Panc1 (cell line): ENCODE data around the gene NRAS. TPM values are rescaled to one million over a fixed set of nuclear protein-coding genes. Genes with fewer than 3 reads are reported as not detected.
"Not testable (repeated sequence)": the region's sequence is repeated elsewhere in the genome, so short reads cannot be mapped to it uniquely, and the experiment has no call there.

Experiments
- ATAC-seq: fragments of 200-7000 bp; cut with Tn5 transposase; 2 replicates; pipeline ENCODE4 v1.9.1; 2020; ENCODE audit warnings: mild to moderate bottlenecking, moderate library complexity
- BruUV-seq: library from RNA; stranded (reverse); fragments of 400-500 nt; replicated peaks from 2 replicates; lab custom pipeline; 2021; lab: Mats Ljungman, UMichigan
- CTCF ChIA-PET: fragments of 300-600 bp; sonication (Branson Sonifier 250); formaldehyde crosslinking; loops from one replicate; lab custom pipeline; 2022; ENCODE audit warnings: antibody characterized with exemption; lab: Charles Lee
- POLR2A ChIA-PET: fragments of 300-600 bp; sonication (Branson Sonifier 250); formaldehyde crosslinking; loops from one replicate; lab custom pipeline; 2022; ENCODE audit warnings: antibody characterized with exemption; lab: Charles Lee
- DNase-seq: peaks from one replicate; pipeline ENCODE4 v3.0.0-alpha.2; 2010; ENCODE audit warnings: low read depth, low spot score
- H3K27ac ChIP-seq: 2 replicates; pipeline ENCODE4 v1.5.1; 2011; ENCODE audit warnings: mild to moderate bottlenecking, low read length, inconsistent platforms
- H3K27me3 ChIP-seq: fragments of 200-500 bp; sonication (Bioruptor generic); 2 replicates; pipeline ENCODE4 v1.6.0; 2014; ENCODE audit warnings: low read length, inconsistent platforms; ENCODE audit not compliant: control insufficient read depth, insufficient read depth
- H3K36me3 ChIP-seq: fragments of 200-500 bp; sonication (Bioruptor generic); 2 replicates; pipeline ENCODE4 v1.5.1; 2014; ENCODE audit warnings: inconsistent platforms, mild to moderate bottlenecking, low read length, moderate library complexity; ENCODE audit not compliant: control insufficient read depth, insufficient read depth
- H3K4me1 ChIP-seq: 2 replicates; pipeline ENCODE4 v1.5.1; 2011; ENCODE audit warnings: inconsistent platforms, mild to moderate bottlenecking, low read length, moderate library complexity; ENCODE audit not compliant: control insufficient read depth, insufficient read depth
- H3K4me3 ChIP-seq, 2 experiments: 2 replicates each; pipeline ENCODE4 v1.5.1; 2011 to 2012; ENCODE audit warnings: low read depth in 2 of 2, low read length in 2 of 2, mild to moderate bottlenecking in 2 of 2, inconsistent platforms in 1 of 2, moderate library complexity in 1 of 2
- H3K9me3 ChIP-seq: fragments of 200-500 bp; sonication (Bioruptor generic); 2 replicates; pipeline ENCODE4 v1.5.1; 2014; ENCODE audit warnings: low read depth, mild to moderate bottlenecking, inconsistent platforms, low read length, moderate library complexity; ENCODE audit not compliant: control insufficient read depth, insufficient read depth
- POLR2AphosphoS5 ChIP-seq: IDR thresholded peaks from 2 replicates; pipeline ENCODE4 v1.6.1; 2012; ENCODE audit warnings: mild to moderate bottlenecking, low read depth, low read length, moderate library complexity
- SIN3A ChIP-seq: IDR thresholded peaks from 2 replicates; pipeline ENCODE4 v1.6.1; 2012; ENCODE audit warnings: low read depth, mild to moderate bottlenecking, low read length, moderate library complexity, borderline replicate concordance; ENCODE audit not compliant: insufficient read depth
- TCF7L2 ChIP-seq: IDR thresholded peaks from 2 replicates; pipeline ENCODE4 v1.6.1; 2011; ENCODE audit warnings: mild to moderate bottlenecking, low read depth, low read length, inconsistent platforms
- in situ Hi-C: cut with HindIII; loops from 2 replicates; pipeline ENCODE4 v1.10.0; 2016; ENCODE audit warnings: low sequenced_read_pairs, low pct_unique_long_range_greater_than_20kb
- intact Hi-C: fragments of 100-400 bp; cut with micrococcal nuclease; formaldehyde crosslinking; loops from one replicate; pipeline ENCODE4 v1.10.0; 2022; ENCODE audit not compliant: unreplicated experiment
- total RNA-seq: library from RNA; stranded (reverse); gene quantifications from one replicate; pipeline ENCODE4 v1.2.1, GENCODE V29; 2021; ENCODE audit not compliant: unreplicated experiment
- TF ChIP-seq, protein P1 (sequence below), 2 experiments: IDR thresholded peaks; 2 replicates each; pipeline ENCODE4 v1.6.1; 2011 to 2012; ENCODE audit warnings: low read depth in 2 of 2, control low read depth in 1 of 2, low read length in 1 of 2, mild to moderate bottlenecking in 1 of 2, moderate library complexity in 1 of 2; ENCODE audit not compliant: insufficient read depth in 1 of 2

The NRAS gene
- total RNA-seq, 1 experiment from 2014 or later = 50.2 TPM

DNA sequence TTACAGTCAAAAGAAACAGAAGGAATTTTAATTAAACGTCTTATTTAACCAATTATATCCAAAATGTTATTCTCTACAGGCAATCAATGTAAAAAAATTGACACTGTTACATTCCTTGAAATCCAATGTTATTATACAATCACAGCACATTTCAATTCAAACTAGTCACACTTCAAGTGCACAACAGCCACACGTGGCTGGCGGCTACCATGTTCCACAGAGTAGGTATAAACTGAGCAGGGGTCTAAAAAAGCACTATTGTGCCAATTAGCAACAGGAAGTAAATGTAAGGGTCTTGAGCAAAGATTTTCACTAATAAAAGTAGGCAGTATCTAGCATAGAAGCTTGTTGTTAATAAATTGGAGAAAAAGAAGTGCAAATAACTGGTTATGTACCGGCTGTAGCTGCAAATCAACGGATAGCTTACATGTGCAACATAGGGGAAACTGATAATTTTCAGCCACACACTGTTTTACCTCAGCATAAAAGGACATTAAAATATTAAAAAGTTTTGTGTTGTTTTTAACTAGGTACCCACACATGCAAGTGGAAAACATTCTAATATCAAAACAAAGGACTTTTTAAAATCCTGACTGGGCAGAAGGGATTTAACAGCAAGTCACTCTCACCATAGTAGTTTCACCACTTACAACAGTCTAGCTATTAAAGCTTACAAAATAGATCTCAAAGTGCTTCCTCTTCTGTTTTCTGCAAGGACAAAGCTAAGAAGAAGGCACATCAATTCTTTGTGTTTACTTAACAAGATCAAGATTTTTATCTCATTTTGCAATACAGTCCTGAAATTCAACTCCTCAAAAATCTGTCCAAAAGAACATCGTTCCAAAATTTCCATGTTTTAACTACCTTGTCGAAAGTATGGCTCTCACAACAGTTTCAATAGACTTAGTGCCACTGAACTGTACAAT is 38.7 kb upstream of the NRAS start:
- POLR2A ChIA-PET = no interaction called here
- ATAC-seq = no peak
- intact Hi-C loops (no loop called here), in situ Hi-C loops (no loop called here)
- BruUV-seq = no TSS peak
- TF ChIP-seq SIN3A (no peak), TCF7L2 (no peak)
- CTCF ChIA-PET = no interaction called here
- Histone ChIP-seq H3K9me3 (no peaks in the 10 kb centered on the region), H3K27ac (0 out of 2 replicates have a peak overlapping the region, but pooled peaks have one; percentile 99), H3K36me3 (peaks cover 9% of the 10 kb centered on the region), H3K4me1 (peaks cover 30% of the 10 kb centered on the region), H3K27me3 (no peaks in the 10 kb centered on the region), H3K4me3 (peak overlapping the region; percentile 89 to 98)
- DNase-seq = no peak

DNA sequence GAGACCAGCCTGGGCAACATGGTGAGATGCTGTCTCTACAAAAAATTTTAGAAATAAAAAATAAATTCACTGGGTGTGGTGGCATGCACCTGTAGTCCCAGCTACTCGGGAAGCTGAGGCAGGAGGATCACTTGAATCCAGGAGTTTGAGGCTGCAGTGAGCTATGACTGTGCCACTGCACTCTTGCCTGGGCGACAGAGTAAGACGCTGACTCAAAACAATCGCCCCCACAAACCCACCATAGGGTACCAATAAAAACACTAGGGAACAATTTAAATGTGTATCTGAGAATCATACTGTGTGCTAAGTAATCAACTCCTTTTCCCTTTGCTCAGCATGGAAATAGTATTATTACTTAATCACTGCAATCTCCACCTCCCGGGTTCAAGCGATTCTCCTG is 37.1 kb upstream of the NRAS start:
- CTCF ChIA-PET, H3K27me3 ChIP-seq, intact Hi-C loops, POLR2A ChIA-PET, DNase-seq, ATAC-seq, H3K9me3 ChIP-seq, in situ Hi-C loops, H3K4me3 ChIP-seq, H3K27ac ChIP-seq, BruUV-seq: not testable (repeated sequence)
- H3K36me3 ChIP-seq = peaks cover 21% of the 10 kb centered on the region
- H3K4me1 ChIP-seq = peaks cover 30% of the 10 kb centered on the region

DNA sequence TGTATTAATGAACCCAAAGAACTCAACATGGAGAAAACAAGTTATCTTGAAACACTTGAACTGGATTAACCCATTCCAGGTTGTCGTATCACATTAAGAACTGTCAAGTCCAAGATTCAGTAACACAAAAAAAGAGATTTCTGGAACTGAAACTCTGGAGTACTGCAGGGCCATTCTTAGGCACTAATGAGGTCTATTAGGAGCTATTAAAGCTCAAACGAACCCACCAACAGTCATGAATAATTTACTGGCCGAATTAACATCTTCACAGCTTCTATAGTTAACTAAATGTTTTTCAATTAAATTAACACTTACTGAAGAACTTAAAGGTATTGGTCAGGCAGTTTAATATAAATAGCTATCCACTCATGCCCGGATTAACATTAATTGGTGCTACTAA is 36.6 kb upstream of the NRAS start:
- Histone ChIP-seq H3K36me3 (peaks cover 25% of the 10 kb centered on the region), H3K4me1 (peaks cover 26% of the 10 kb centered on the region), H3K27me3 (no peaks in the 10 kb centered on the region), H3K4me3 (no peak overlapping the region), H3K9me3 (no peaks in the 10 kb centered on the region), H3K27ac (no peak overlapping the region)
- ChIA-PET POLR2A (no interaction called here), CTCF (no interaction called here)
- TF ChIP-seq POLR2AphosphoS5 (no peak), SIN3A (no peak)
- TF ChIP-seq, protein P1, sequence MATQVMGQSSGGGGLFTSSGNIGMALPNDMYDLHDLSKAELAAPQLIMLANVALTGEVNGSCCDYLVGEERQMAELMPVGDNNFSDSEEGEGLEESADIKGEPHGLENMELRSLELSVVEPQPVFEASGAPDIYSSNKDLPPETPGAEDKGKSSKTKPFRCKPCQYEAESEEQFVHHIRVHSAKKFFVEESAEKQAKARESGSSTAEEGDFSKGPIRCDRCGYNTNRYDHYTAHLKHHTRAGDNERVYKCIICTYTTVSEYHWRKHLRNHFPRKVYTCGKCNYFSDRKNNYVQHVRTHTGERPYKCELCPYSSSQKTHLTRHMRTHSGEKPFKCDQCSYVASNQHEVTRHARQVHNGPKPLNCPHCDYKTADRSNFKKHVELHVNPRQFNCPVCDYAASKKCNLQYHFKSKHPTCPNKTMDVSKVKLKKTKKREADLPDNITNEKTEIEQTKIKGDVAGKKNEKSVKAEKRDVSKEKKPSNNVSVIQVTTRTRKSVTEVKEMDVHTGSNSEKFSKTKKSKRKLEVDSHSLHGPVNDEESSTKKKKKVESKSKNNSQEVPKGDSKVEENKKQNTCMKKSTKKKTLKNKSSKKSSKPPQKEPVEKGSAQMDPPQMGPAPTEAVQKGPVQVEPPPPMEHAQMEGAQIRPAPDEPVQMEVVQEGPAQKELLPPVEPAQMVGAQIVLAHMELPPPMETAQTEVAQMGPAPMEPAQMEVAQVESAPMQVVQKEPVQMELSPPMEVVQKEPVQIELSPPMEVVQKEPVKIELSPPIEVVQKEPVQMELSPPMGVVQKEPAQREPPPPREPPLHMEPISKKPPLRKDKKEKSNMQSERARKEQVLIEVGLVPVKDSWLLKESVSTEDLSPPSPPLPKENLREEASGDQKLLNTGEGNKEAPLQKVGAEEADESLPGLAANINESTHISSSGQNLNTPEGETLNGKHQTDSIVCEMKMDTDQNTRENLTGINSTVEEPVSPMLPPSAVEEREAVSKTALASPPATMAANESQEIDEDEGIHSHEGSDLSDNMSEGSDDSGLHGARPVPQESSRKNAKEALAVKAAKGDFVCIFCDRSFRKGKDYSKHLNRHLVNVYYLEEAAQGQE (IDR thresholded peaks at IDR 0.05; ENCODE audit: insufficient read depth in 1 of 2, low read depth in 2 of 2, low read length in 1 of 2) = no peak
- DNase-seq = no peak
- no peak for ATAC-seq
- intact Hi-C loops = no loop called here
- no TSS peak for BruUV-seq
- in situ Hi-C loops = no loop called here
